HEK293 (cell line): Measurements from ENCODE around the gene UNC93B1.

ENCODE experiments used
- CTCF ChIP-seq: fragments of 450-650 bp; formaldehyde crosslinking; IDR thresholded peaks from 2 replicates; pipeline ENCODE4 v1.5.1; 2016; ENCODE audit warnings: missing biosample characterization, missing genetic modification characterization
- KLF9 ChIP-seq: fragments of 450-650 bp; formaldehyde crosslinking; IDR thresholded peaks from 2 replicates; pipeline ENCODE4 v1.5.1; 2016; ENCODE audit warnings: missing biosample characterization, missing genetic modification characterization, low read depth
- REST ChIP-seq: fragments of 450-650 bp; formaldehyde crosslinking; IDR thresholded peaks from 2 replicates; pipeline ENCODE4 v1.5.1; 2016; ENCODE audit warnings: missing biosample characterization, missing genetic modification characterization
- ZBTB1 ChIP-seq: fragments of 450-650 bp; formaldehyde crosslinking; IDR thresholded peaks from 2 replicates; pipeline ENCODE4 v1.5.1; 2016; ENCODE audit warnings: missing biosample characterization, missing genetic modification characterization
- ZBTB11 ChIP-seq: fragments of 450-650 bp; formaldehyde crosslinking; conservative IDR thresholded peaks from 2 replicates; pipeline ENCODE4 v1.5.1; 2016; ENCODE audit warnings: low read depth, missing biosample characterization, missing genetic modification characterization
- ZBTB6 ChIP-seq: fragments of 450-650 bp; formaldehyde crosslinking; IDR thresholded peaks from 2 replicates; pipeline ENCODE4 v1.5.1; 2017; ENCODE audit warnings: missing biosample characterization, missing genetic modification characterization
- ZBTB7A ChIP-seq: fragments of 450-650 bp; formaldehyde crosslinking; IDR thresholded peaks from 2 replicates; pipeline ENCODE4 v1.5.1; 2016; ENCODE audit warnings: low read depth, missing biosample characterization, missing genetic modification characterization
- ZNF140 ChIP-seq: fragments of 450-650 bp; formaldehyde crosslinking; IDR thresholded peaks from 2 replicates; pipeline ENCODE4 v1.5.1; 2016; ENCODE audit warnings: missing biosample characterization, missing genetic modification characterization
- ZNF292 ChIP-seq: fragments of 450-650 bp; formaldehyde crosslinking; IDR thresholded peaks from 2 replicates; pipeline ENCODE4 v1.5.1; 2016; ENCODE audit warnings: low read depth, missing biosample characterization, missing genetic modification characterization, borderline replicate concordance
- ZNF350 ChIP-seq: fragments of 450-650 bp; formaldehyde crosslinking; IDR thresholded peaks from 2 replicates; pipeline ENCODE4 v1.5.0; 2017; ENCODE audit warnings: missing biosample characterization, mild to moderate bottlenecking, missing genetic modification characterization
- ZNF449 ChIP-seq: fragments of 450-650 bp; formaldehyde crosslinking; IDR thresholded peaks from 2 replicates; pipeline ENCODE4 v1.5.1; 2017; ENCODE audit warnings: missing biosample characterization, mild to moderate bottlenecking, missing genetic modification characterization, moderate library complexity
- ZNF561 ChIP-seq: fragments of 450-650 bp; IDR thresholded peaks from 2 replicates; pipeline ENCODE4 v1.5.1; 2018; ENCODE audit warnings: missing biosample characterization, missing genetic modification characterization, borderline replicate concordance
- ZNF664 ChIP-seq: fragments of 450-650 bp; formaldehyde crosslinking; IDR thresholded peaks from 2 replicates; pipeline ENCODE4 v1.5.1; 2016; ENCODE audit warnings: missing biosample characterization, missing genetic modification characterization

- TF ChIP-seq CTCF (tag by site-specific recombination) (no peak), ZNF664 (tag by site-specific recombination) (no peak), ZNF292 (tag by site-specific recombination) (no peak), ZBTB11 (no peak), ZBTB6 (tag by site-specific recombination) (no peak), ZNF140 (no peak), KLF9 (tag by site-specific recombination) (no peak), ZNF350 (no peak), REST (tag by site-specific recombination) (no peak), ZNF449 (tag by site-specific recombination) (no peak), ZBTB1 (no peak), ZNF561 (tag by site-specific recombination) (no peak), ZBTB7A (no peak)
These were observed 36.4 kb upstream of the UNC93B1 start for GRCh38 chr11:68040101-68040956.
